Measurements from ENCODE around the gene AFG1L.

AFG1L gene

GRCh38 chr6:108565893-108566292, 271.0 kb downstream of the AFG1L start:
- in situ Hi-C loops (cut with HindIII; ENCODE audit: low sequenced_read_pairs) = no loop called here

- in situ Hi-C loops (cut with HindIII; ENCODE audit: low sequenced_read_pairs) = no loop called here
These were observed 271.6 kb downstream of the AFG1L start for GRCh38 chr6:108566406-108566805.

GRCh38 chr6:108568101-108568500, 273.2 kb downstream of the AFG1L start:
- in situ Hi-C loops (cut with HindIII; ENCODE audit: low sequenced_read_pairs) = no loop called here

GRCh38 chr6:108568551-108569305, 273.9 kb downstream of the AFG1L start:
- in situ Hi-C loops (cut with HindIII; ENCODE audit: low sequenced_read_pairs) = no loop called here

GRCh38 chr6:108570517-108570916, 275.7 kb downstream of the AFG1L start:
- in situ Hi-C loops (cut with HindIII; ENCODE audit: low sequenced_read_pairs) = no loop called here

- in situ Hi-C loops (cut with HindIII; ENCODE audit: low sequenced_read_pairs) = no loop called here
These were observed 279.7 kb downstream of the AFG1L start for GRCh38 chr6:108574457-108575141.

Measured in endothelial cell of hepatic sinusoid (primary cell).